PC-3 (cell line): Measurements from ENCODE around the gene PNRC2. TPM values are rescaled to one million over a fixed set of nuclear protein-coding genes. Genes with fewer than 3 reads are reported as not detected.

Experiments
- ATAC-seq: fragments of 200-7000 bp; cut with Tn5 transposase; 2 replicates; pipeline ENCODE4 v1.9.1; 2020; ENCODE audit warnings: mild to moderate bottlenecking, moderate library complexity
- BruUV-seq: library from RNA; stranded (reverse); fragments of 400-500 nt; replicated peaks from 2 replicates; lab custom pipeline; 2021; lab: Mats Ljungman, UMichigan
- CTCF ChIA-PET: fragments of 300-600 bp; sonication (Branson Sonifier 250); formaldehyde crosslinking; loops from one replicate; lab custom pipeline; 2022; ENCODE audit warnings: antibody characterized with exemption; lab: Charles Lee
- POLR2A ChIA-PET: fragments of 300-600 bp; sonication (Branson Sonifier 250); formaldehyde crosslinking; loops from one replicate; lab custom pipeline; 2022; ENCODE audit warnings: antibody characterized with exemption; ENCODE audit not compliant: unreplicated experiment; lab: Charles Lee
- DNase-seq: peaks from one replicate; pipeline ENCODE4 v3.0.0-alpha.2; 2015
- H2AFZ ChIP-seq: fragments of 300-600 bp; sonication (generic); 2 replicates; pipeline ENCODE4 v1.6.0; 2016; ENCODE audit warnings: antibody characterized with exemption, low read length
- H3F3A ChIP-seq: fragments of 300-600 bp; sonication (generic); one replicate; pipeline ENCODE4 v1.6.0; 2017; ENCODE audit warnings: antibody characterized with exemption, low read length, control low read depth, mild to moderate bottlenecking; ENCODE audit not compliant: unreplicated experiment
- H3K27ac ChIP-seq: fragments of 300-600 bp; sonication (generic); 2 replicates; pipeline ENCODE4 v1.5.1; 2016; ENCODE audit warnings: mild to moderate bottlenecking, low read length
- H3K27me3 ChIP-seq: fragments of 300-600 bp; sonication (generic); 2 replicates; pipeline ENCODE4 v1.6.1; 2016; ENCODE audit warnings: low read length, mixed read lengths
- H3K36me3 ChIP-seq: fragments of 300-600 bp; sonication (generic); 2 replicates; pipeline ENCODE4 v1.6.1; 2016; ENCODE audit warnings: low read depth, mixed run types, low read length, mixed read lengths
- H3K4me1 ChIP-seq: fragments of 300-600 bp; sonication (generic); 2 replicates; pipeline ENCODE4 v1.5.1; 2016; ENCODE audit warnings: low read length; ENCODE audit not compliant: insufficient read depth
- H3K4me2 ChIP-seq: fragments of 300-600 bp; sonication (generic); 2 replicates; pipeline ENCODE4 v1.6.0; 2016; ENCODE audit warnings: low read length
- H3K4me3 ChIP-seq: fragments of 300-600 bp; sonication (generic); 2 replicates; pipeline ENCODE4 v1.5.1; 2016; ENCODE audit warnings: mild to moderate bottlenecking, low read length, mixed read lengths
- H3K79me2 ChIP-seq: fragments of 300-600 bp; sonication (generic); 2 replicates; pipeline ENCODE4 v1.6.1; 2017; ENCODE audit warnings: low read length, mixed read lengths
- H3K9ac ChIP-seq: fragments of 300-600 bp; sonication (generic); 2 replicates; pipeline ENCODE4 v1.6.0; 2016; ENCODE audit warnings: mild to moderate bottlenecking, low read length
- H3K9me2 ChIP-seq: fragments of 300-600 bp; sonication (generic); replicated peaks from 2 replicates; pipeline ENCODE4 v1.6.1; 2016; ENCODE audit warnings: mixed run types, low read length, mixed read lengths
- H3K9me3 ChIP-seq: fragments of 300-600 bp; sonication (generic); 2 replicates; pipeline ENCODE4 v1.6.1; 2016; ENCODE audit warnings: low read length, mixed read lengths
- H4K20me1 ChIP-seq: fragments of 300-600 bp; sonication (generic); 2 replicates; pipeline ENCODE4 v1.6.1; 2016; ENCODE audit warnings: low read length, mixed read lengths
- CTCF ChIP-seq: fragments of 300-600 bp; sonication (generic); conservative IDR thresholded peaks from 2 replicates; pipeline ENCODE4 v1.5.1; 2017; ENCODE audit warnings: antibody characterized with exemption, low read depth, mild to moderate bottlenecking, low read length
- EZH2 ChIP-seq: fragments of 300-600 bp; sonication (generic); IDR thresholded peaks from one replicate; pipeline ENCODE4 v1.6.1; 2017; ENCODE audit warnings: antibody characterized with exemption, mild to moderate bottlenecking, low read length; ENCODE audit not compliant: unreplicated experiment
- EZH2phosphoT487 ChIP-seq: fragments of 300-600 bp; sonication (generic); IDR thresholded peaks from 2 replicates; pipeline ENCODE4 v1.6.1; 2018; ENCODE audit warnings: mild to moderate bottlenecking, antibody characterized with exemption, low read length, borderline replicate concordance
- intact Hi-C: fragments of 100-400 bp; cut with micrococcal nuclease; formaldehyde crosslinking; loops from 2 replicates; pipeline ENCODE4 v1.9.0; 2023
- total RNA-seq: library from RNA; depleted of rRNA; stranded (reverse); fragments of >200 nt; gene quantifications from 2 replicates; pipeline ENCODE4 v1.2.3, GENCODE V29; 2014

The PNRC2 gene
- total RNA-seq, 1 experiment from 2014 or later: 45.6 TPM

GRCh38 chr1:23964790-23965740 is 5.4 kb downstream of the PNRC2 start:
- Histone ChIP-seq H4K20me1 (peaks cover 21% of the 10 kb centered on the region), H3K36me3 (peaks cover 46% of the 10 kb centered on the region), H3K27me3 (no peaks in the 10 kb centered on the region), H3K4me3 (no peak overlapping the region), H3K9me2 (no peaks in the 10 kb centered on the region), H3K79me2 (peaks cover 35% of the 10 kb centered on the region), H2AFZ (no peak overlapping the region), H3F3A (peaks cover 32% of the 10 kb centered on the region), H3K27ac (no peak overlapping the region), H3K9ac (no peak overlapping the region), H3K4me2 (no peak overlapping the region), H3K9me3 (no peaks in the 10 kb centered on the region), H3K4me1 (0 out of 2 replicates have a peak, but pooled peaks cover 6% of the 10 kb centered on the region)
- ChIA-PET POLR2A (no interaction called here), CTCF (no interaction called here)
- intact Hi-C loops: loop anchor here (2.0 to 10.0 kb wide), 4 partner anchors 64 to 150 kb away; partner anchors contain the start of genes FUCA1 and MYOM3
- no peak for DNase-seq
- no TSS peak for BruUV-seq
- no peak for TF ChIP-seq EZH2phosphoT487
- TF ChIP-seq EZH2: no peak
- no peak for TF ChIP-seq CTCF
- ATAC-seq: no peak

DNA sequence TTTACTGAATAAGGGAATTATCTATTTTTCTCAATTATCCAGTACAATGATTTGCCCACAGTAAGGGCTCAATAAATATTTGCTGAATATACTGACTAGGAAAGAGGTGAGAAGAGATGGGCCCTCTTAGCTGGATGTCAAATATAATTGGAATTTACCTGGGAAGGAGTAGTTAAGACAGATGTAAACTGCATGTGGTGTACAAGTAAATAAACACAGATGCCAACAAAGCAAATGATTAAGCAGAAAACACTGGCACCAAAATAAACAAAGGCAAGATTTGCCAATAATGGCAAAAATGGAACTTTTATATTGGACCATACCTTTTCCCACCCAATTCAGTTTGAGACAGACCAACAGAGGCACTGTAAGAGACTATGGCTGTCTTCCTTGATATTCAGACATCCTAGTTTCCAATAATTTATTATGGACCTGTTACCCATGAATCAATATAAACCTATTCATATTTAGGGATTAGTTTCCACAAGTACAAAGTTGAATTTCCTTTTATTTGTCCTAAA is 7.4 kb downstream of the PNRC2 start:
- TF ChIP-seq CTCF (no peak), EZH2phosphoT487 (no peak), EZH2 (no peak)
- no peak; the same call in 1 of the 2 replicates for ATAC-seq
- 0 out of 2 replicates have a peak, but pooled peaks cover 8% of the 10 kb centered on the region for H4K20me1 ChIP-seq
- H3K27ac ChIP-seq: no peak overlapping the region
- intact Hi-C loops: loop anchor here (5.0 to 10.0 kb wide), 3 partner anchors 80 to 148 kb away; partner anchors contain the start of genes FUCA1 and MYOM3
- no peak overlapping the region for H3K9ac ChIP-seq
- ChIA-PET CTCF (no interaction called here), POLR2A (no interaction called here)
- peaks cover 29% of the 10 kb centered on the region; the same call in 1 of the 2 replicates for H3K79me2 ChIP-seq
- peaks cover 47% of the 10 kb centered on the region for H3K36me3 ChIP-seq
- no peaks in the 10 kb centered on the region for H3K27me3 ChIP-seq
- H3K4me3 ChIP-seq: no peak overlapping the region
- no peaks in the 10 kb centered on the region for H3K9me3 ChIP-seq
- no peaks in the 10 kb centered on the region for H3K4me1 ChIP-seq
- BruUV-seq: no TSS peak
- no peak overlapping the region for H3K4me2 ChIP-seq
- H3F3A ChIP-seq: peaks cover 32% of the 10 kb centered on the region
- H3K9me2 ChIP-seq: no peaks in the 10 kb centered on the region
- no peak for DNase-seq
- no peak overlapping the region for H2AFZ ChIP-seq
